Mesenchymal stem cell (in vitro differentiated cells and primary cell): Measurements from ENCODE around the gene NEK5.

ENCODE experiments used
- DNase-seq: peaks from one replicate; pipeline ENCODE4 v3.0.0-alpha.2; 2013
- H2AFZ ChIP-seq: one replicate; pipeline ENCODE4 v1.6.1; 2013; ENCODE audit warnings: low read depth, mild to moderate bottlenecking, control low read depth, inconsistent platforms, low read length, moderate library complexity
- H2AK5ac ChIP-seq: 2 replicates; pipeline ENCODE4 v1.6.1; 2013; ENCODE audit warnings: low read length, moderate library complexity, mild to moderate bottlenecking, inconsistent platforms; ENCODE audit not compliant: severe bottlenecking
- H2BK120ac ChIP-seq: one replicate; pipeline ENCODE4 v1.6.1; 2013; ENCODE audit warnings: low read depth, mild to moderate bottlenecking, inconsistent platforms, low read length, moderate library complexity
- H2BK12ac ChIP-seq, 2 experiments: one replicate each; pipeline ENCODE4 v1.6.1; 2013; ENCODE audit warnings: inconsistent platforms in 2 of 2, low read length in 2 of 2, mild to moderate bottlenecking in 2 of 2, moderate library complexity in 2 of 2, control low read depth in 1 of 2
- H2BK15ac ChIP-seq: one replicate; pipeline ENCODE4 v1.6.1; 2013; ENCODE audit warnings: mild to moderate bottlenecking, low read depth, inconsistent platforms; ENCODE audit not compliant: poor library complexity, severe bottlenecking
- H2BK5ac ChIP-seq: 2 replicates; pipeline ENCODE4 v1.6.1; 2013; ENCODE audit warnings: low read depth, mild to moderate bottlenecking, low read length, control low read depth, inconsistent platforms; ENCODE audit not compliant: poor library complexity, severe bottlenecking
- H3K14ac ChIP-seq, 2 experiments: one replicate each; pipeline ENCODE4 v1.6.1; 2013; ENCODE audit warnings: inconsistent platforms in 2 of 2, low read length in 2 of 2, control low read depth in 1 of 2, mild to moderate bottlenecking in 1 of 2, moderate library complexity in 1 of 2
- H3K18ac ChIP-seq, 2 experiments: one replicate each; pipeline ENCODE4 v1.6.1; 2013; ENCODE audit warnings: inconsistent platforms in 2 of 2, low read length in 2 of 2, control low read depth in 1 of 2, low read depth in 1 of 2, mild to moderate bottlenecking in 1 of 2
- H3K23ac ChIP-seq, 2 experiments: one replicate each; pipeline ENCODE4 v1.6.1; 2013; ENCODE audit warnings: inconsistent platforms in 2 of 2, low read length in 2 of 2, mild to moderate bottlenecking in 2 of 2, moderate library complexity in 2 of 2, control low read depth in 1 of 2
- H3K27ac ChIP-seq: 2 replicates; pipeline ENCODE4 v1.5.1; 2013; ENCODE audit warnings: mild to moderate bottlenecking, moderate library complexity, low read length, control low read depth, inconsistent platforms; ENCODE audit not compliant: poor library complexity, severe bottlenecking
- H3K27me3 ChIP-seq, 2 experiments: 2 replicates each; pipeline versions ENCODE4 v1.6.1 to v1.7.0; 2013; ENCODE audit warnings: low read length in 2 of 2, mild to moderate bottlenecking in 2 of 2, moderate library complexity in 2 of 2, control low read depth in 1 of 2, inconsistent platforms in 1 of 2; ENCODE audit not compliant: control insufficient read depth in 1 of 2, insufficient read depth in 1 of 2
- H3K36me3 ChIP-seq, 2 experiments: 2 replicates each; pipeline versions ENCODE4 v1.6.1 to v1.7.0; 2013; ENCODE audit warnings: low read length in 2 of 2, control low read depth in 1 of 2, inconsistent platforms in 1 of 2, low read depth in 1 of 2, mild to moderate bottlenecking in 1 of 2; ENCODE audit not compliant: insufficient read depth in 2 of 2, control insufficient read depth in 1 of 2
- H3K4ac ChIP-seq, 2 experiments: one replicate each; pipeline ENCODE4 v1.6.1; 2013; ENCODE audit warnings: inconsistent platforms in 2 of 2, low read length in 2 of 2, mild to moderate bottlenecking in 2 of 2, moderate library complexity in 2 of 2, control low read depth in 1 of 2, low read depth in 1 of 2
- H3K4me1 ChIP-seq: 2 replicates; pipeline ENCODE4 v1.6.1; 2013; ENCODE audit warnings: low read depth, low read length, control low read depth; ENCODE audit not compliant: control insufficient read depth, insufficient read depth
- H3K4me2 ChIP-seq: 2 replicates; pipeline ENCODE4 v1.6.1; 2013; ENCODE audit warnings: low read length, mild to moderate bottlenecking, inconsistent platforms; ENCODE audit not compliant: poor library complexity, severe bottlenecking
- H3K4me3 ChIP-seq, 2 experiments: 2 replicates each; pipeline versions ENCODE4 v1.5.1 to v1.7.0; 2013; ENCODE audit warnings: low read length in 2 of 2, mild to moderate bottlenecking in 2 of 2, control low read depth in 1 of 2, low read depth in 1 of 2; ENCODE audit not compliant: insufficient read depth in 1 of 2
- H3K79me1 ChIP-seq: replicated peaks from 2 replicates; pipeline ENCODE4 v1.6.1; 2013; ENCODE audit warnings: mild to moderate bottlenecking, control low read depth, low read length, inconsistent platforms; ENCODE audit not compliant: poor library complexity, severe bottlenecking
- H3K9ac ChIP-seq: 2 replicates; pipeline ENCODE4 v1.7.0; 2013; ENCODE audit warnings: mild to moderate bottlenecking, low read length, moderate library complexity
- H3K9me3 ChIP-seq: 2 replicates; pipeline ENCODE4 v1.7.0; 2013; ENCODE audit warnings: mild to moderate bottlenecking, low read length; ENCODE audit not compliant: control insufficient read depth
- H4K8ac ChIP-seq: one replicate; pipeline ENCODE4 v1.6.1; 2013; ENCODE audit warnings: inconsistent platforms, mild to moderate bottlenecking, low read length, moderate library complexity
- H4K91ac ChIP-seq: one replicate; pipeline ENCODE4 v1.6.1; 2013; ENCODE audit warnings: mild to moderate bottlenecking, low read length, inconsistent platforms
- WGBS: methylation state at CpG from one replicate; pipeline ENCODE4 v1.1.7; 2013; ENCODE audit warnings: mixed read lengths; 5-methylcytosine and 5-hydroxymethylcytosine counted together

NEK5 gene

GRCh38 chr13:52096748-52097147 lies 32.1 kb downstream of the NEK5 start:
- no peak for DNase-seq
- Histone ChIP-seq H2BK5ac (no peak overlapping the region), H3K4me3 (no peak overlapping the region), H3K36me3 (no peaks in the 10 kb centered on the region), H3K18ac (no peak overlapping the region), H3K9ac (no peak overlapping the region), H3K9me3 (peaks cover 3% of the 10 kb centered on the region), H3K23ac (no peak overlapping the region), H3K4me1 (no peaks in the 10 kb centered on the region), H2BK120ac (no peak overlapping the region), H3K4ac (no peak overlapping the region), H3K27ac (no peak overlapping the region), H3K79me1 (no peaks in the 10 kb centered on the region), H3K27me3 (no peaks in the 10 kb centered on the region), H4K91ac (no peak overlapping the region), H3K14ac (no peak overlapping the region), H4K8ac (no peak overlapping the region), H2BK15ac (no peak overlapping the region), H2AK5ac (no peak overlapping the region), H2AFZ (no peak overlapping the region), H3K4me2 (no peak overlapping the region), H2BK12ac (no peak overlapping the region)
- WGBS: 69% methylated on average over 3 of the region's 3 CpGs

- H4K8ac ChIP-seq: no peak overlapping the region
- peaks cover 3% of the 10 kb centered on the region for H3K9me3 ChIP-seq
- H3K27ac ChIP-seq: no peak overlapping the region
- H3K18ac ChIP-seq: no peak overlapping the region
- 88% methylated on average over 2 of the region's 2 CpGs for WGBS
- no peaks in the 10 kb centered on the region for H3K4me1 ChIP-seq
- no peak for DNase-seq
- H2BK12ac ChIP-seq: no peak overlapping the region
- no peak overlapping the region for H2BK5ac ChIP-seq
- no peak overlapping the region for H2BK120ac ChIP-seq
- no peaks in the 10 kb centered on the region for H3K27me3 ChIP-seq
- no peak overlapping the region for H2AFZ ChIP-seq
- H3K36me3 ChIP-seq: no peaks in the 10 kb centered on the region
- H2BK15ac ChIP-seq: no peak overlapping the region
- no peak overlapping the region for H4K91ac ChIP-seq
- H3K14ac ChIP-seq: no peak overlapping the region
- no peak overlapping the region for H3K23ac ChIP-seq
- no peak overlapping the region for H3K9ac ChIP-seq
- H3K79me1 ChIP-seq: no peaks in the 10 kb centered on the region
- no peak overlapping the region for H3K4me3 ChIP-seq
- no peak overlapping the region for H2AK5ac ChIP-seq
- H3K4me2 ChIP-seq: no peak overlapping the region
- H3K4ac ChIP-seq: no peak overlapping the region
Observed at GRCh38 chr13:52096062-52096461, 32.8 kb downstream of the NEK5 start.

GRCh38 chr13:52092087-52092486 lies 36.8 kb downstream of the NEK5 start:
- no peak overlapping the region for H2BK12ac ChIP-seq
- DNase-seq: no peak
- no peak overlapping the region for H3K4me2 ChIP-seq
- no peak overlapping the region for H3K23ac ChIP-seq
- no peak overlapping the region for H2BK5ac ChIP-seq
- WGBS: no CpG with 5 or more reads among the region's 2 CpGs
- H3K14ac ChIP-seq: no peak overlapping the region
- H2AFZ ChIP-seq: no peak overlapping the region
- no peaks in the 10 kb centered on the region for H3K27me3 ChIP-seq
- H4K8ac ChIP-seq: no peak overlapping the region
- no peak overlapping the region for H3K4me3 ChIP-seq
- no peaks in the 10 kb centered on the region for H3K4me1 ChIP-seq
- H3K79me1 ChIP-seq: no peaks in the 10 kb centered on the region
- H2BK120ac ChIP-seq: no peak overlapping the region
- H3K18ac ChIP-seq: no peak overlapping the region
- no peak overlapping the region for H3K4ac ChIP-seq
- no peak overlapping the region for H3K9ac ChIP-seq
- H4K91ac ChIP-seq: no peak overlapping the region
- no peak overlapping the region for H2BK15ac ChIP-seq
- no peak overlapping the region for H2AK5ac ChIP-seq
- no peaks in the 10 kb centered on the region for H3K36me3 ChIP-seq
- no peak overlapping the region for H3K27ac ChIP-seq
- peaks cover 3% of the 10 kb centered on the region for H3K9me3 ChIP-seq

- Histone ChIP-seq H3K4me3 (no peak overlapping the region), H2BK15ac (no peak overlapping the region), H3K18ac (no peak overlapping the region), H3K4me1 (no peaks in the 10 kb centered on the region), H3K4me2 (no peak overlapping the region), H3K14ac (no peak overlapping the region), H4K91ac (no peak overlapping the region), H2BK12ac (no peak overlapping the region), H4K8ac (no peak overlapping the region), H2AFZ (no peak overlapping the region), H3K79me1 (no peaks in the 10 kb centered on the region), H2AK5ac (no peak overlapping the region), H3K4ac (no peak overlapping the region), H2BK120ac (no peak overlapping the region), H3K36me3 (no peaks in the 10 kb centered on the region), H2BK5ac (no peak overlapping the region), H3K9ac (no peak overlapping the region), H3K9me3 (peaks cover 3% of the 10 kb centered on the region), H3K27ac (no peak overlapping the region), H3K23ac (no peak overlapping the region), H3K27me3 (no peaks in the 10 kb centered on the region)
- 95% methylated on average over 1 of the region's 2 CpGs for WGBS
- DNase-seq: no peak
Observed at GRCh38 chr13:52091473-52091872, 37.4 kb downstream of the NEK5 start.
